Measurements from ENCODE around the gene LMAN2.
A peak's percentile ranks its signal among the peaks of the same experiment; 100 is the strongest.
"Not testable (repeated sequence)": the region's sequence is repeated elsewhere in the genome, so short reads cannot be mapped to it uniquely, and the experiment has no call there.

LMAN2 gene

DNA sequence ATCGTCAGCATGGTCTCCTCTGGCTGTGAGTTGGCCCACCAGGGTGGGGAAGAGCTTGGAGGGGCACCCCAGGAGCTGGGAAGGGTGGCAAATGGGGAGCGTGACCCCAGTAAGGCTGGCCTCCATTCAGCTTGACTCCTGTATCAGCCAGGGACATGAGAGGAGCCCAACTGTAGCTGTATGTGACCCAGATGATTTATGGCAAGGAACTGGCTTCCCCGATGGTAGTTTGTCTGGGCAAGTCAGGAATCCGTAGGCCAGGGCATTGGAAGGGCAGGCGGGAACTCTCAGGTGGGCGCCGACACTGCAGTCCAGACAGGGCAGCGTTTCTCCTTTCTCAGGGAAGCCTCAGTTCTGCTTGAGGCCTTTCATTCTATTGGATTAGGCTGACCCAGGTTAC is 35.1 kb upstream of the LMAN2 start:
- no peaks in the 10 kb centered on the region for H3K36me3 Mint-ChIP-seq (ENCODE audit: low read depth)
- H3K9me3 Mint-ChIP-seq, result no peaks in the 10 kb centered on the region
- no peak overlapping the region for H3K27ac Mint-ChIP-seq
- H3K4me3 Mint-ChIP-seq, result no peak overlapping the region
- H3K27me3 Mint-ChIP-seq (ENCODE audit: low read depth), result peaks cover 7% of the 10 kb centered on the region
- H3K4me1 Mint-ChIP-seq (ENCODE audit: low read depth), result peaks cover 31% of the 10 kb centered on the region
- DNase-seq (ENCODE audit: low spot score), result no peak

DNA sequence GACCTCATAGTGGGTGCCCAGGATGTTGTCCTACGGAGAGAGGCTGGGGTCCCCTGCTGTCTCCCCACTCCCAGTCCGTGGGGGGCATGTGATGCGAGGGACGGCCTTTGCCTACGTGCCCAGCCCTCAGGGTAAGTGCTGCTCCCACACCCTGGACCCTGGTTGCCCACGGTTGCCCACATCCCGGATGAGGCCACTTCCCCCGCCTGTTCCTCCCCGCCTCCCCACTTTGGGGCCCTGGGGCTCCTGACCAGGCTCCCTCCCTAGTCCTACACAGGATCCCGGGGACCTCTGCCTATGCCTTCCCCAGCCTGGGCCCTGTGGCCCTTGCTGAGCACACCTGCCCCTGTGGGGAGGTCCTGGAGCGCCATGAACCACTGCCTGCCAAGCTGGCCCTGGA is 34.3 kb upstream of the LMAN2 start:
- Mint-ChIP-seq H3K27me3 (ENCODE audit: low read depth) (peaks cover 7% of the 10 kb centered on the region), H3K4me1 (ENCODE audit: low read depth) (peaks cover 26% of the 10 kb centered on the region), H3K27ac (no peak overlapping the region), H3K36me3 (ENCODE audit: low read depth) (no peaks in the 10 kb centered on the region), H3K4me3 (no peak overlapping the region), H3K9me3 (no peaks in the 10 kb centered on the region)
- DNase-seq (ENCODE audit: low spot score), result no peak

DNA sequence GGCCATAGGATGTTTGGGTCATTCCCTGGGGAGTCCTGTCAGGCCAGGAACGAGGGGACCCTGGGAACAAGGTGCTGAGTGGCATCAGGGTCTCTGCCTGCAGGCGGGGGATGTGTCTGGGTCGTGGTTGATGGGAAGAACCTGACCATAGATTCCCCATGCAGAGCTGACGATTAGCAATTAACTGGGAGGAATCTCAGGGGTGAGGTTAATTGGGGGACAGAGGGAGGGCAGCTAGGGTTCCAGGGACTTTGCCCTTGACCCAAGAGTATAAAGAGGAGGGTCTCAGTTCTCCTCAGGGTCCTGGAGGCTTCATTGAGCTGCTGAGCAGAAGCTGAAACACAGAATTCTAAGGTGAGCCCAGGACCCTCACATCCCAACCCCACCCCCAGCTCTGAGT is 32.7 kb upstream of the LMAN2 start, which contains the start of gene SLC34A1:
Gene SLC34A1 (plus strand): TSS at position 301 of the 400 bp plus-strand sequence. CDS start 1,308 bp downstream, outside the sequence.
- Mint-ChIP-seq H3K27me3 (ENCODE audit: low read depth) (peaks cover 7% of the 10 kb centered on the region), H3K36me3 (ENCODE audit: low read depth) (no peaks in the 10 kb centered on the region), H3K4me1 (ENCODE audit: low read depth) (peaks cover 18% of the 10 kb centered on the region), H3K27ac (peak within 1 kb of the TSS; percentile 2), H3K4me3 (no peak within 1 kb of the TSS), H3K9me3 (no peaks in the 10 kb centered on the region)
- no peak for DNase-seq (ENCODE audit: low spot score)

DNA sequence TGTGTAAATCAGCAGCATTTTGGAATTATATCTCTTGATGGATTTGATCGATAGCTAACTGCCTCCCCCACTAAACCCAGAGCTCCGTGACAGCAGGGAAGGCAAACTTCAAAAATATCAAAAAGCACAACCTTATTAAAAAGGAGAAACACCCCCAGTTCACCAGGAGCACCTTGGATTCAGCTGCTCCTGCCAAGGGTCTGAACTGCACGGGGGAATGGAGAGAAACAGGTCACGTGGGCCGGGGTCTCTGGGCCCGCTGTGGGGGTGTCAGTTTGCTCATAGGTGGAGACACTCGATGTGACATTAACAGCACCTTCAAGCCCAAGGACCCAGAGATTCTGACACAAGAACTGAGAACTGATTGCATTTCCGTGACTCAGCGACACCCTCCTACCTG is 31.7 kb upstream of the LMAN2 start:
- Mint-ChIP-seq H3K36me3 (ENCODE audit: low read depth) (no peaks in the 10 kb centered on the region), H3K4me1 (ENCODE audit: low read depth) (peaks cover 11% of the 10 kb centered on the region), H3K27ac (peak overlapping the region; percentile 2), H3K9me3 (no peaks in the 10 kb centered on the region), H3K27me3 (ENCODE audit: low read depth) (peaks cover 7% of the 10 kb centered on the region), H3K4me3 (no peak overlapping the region)
- no peak for DNase-seq (ENCODE audit: low spot score)

DNA sequence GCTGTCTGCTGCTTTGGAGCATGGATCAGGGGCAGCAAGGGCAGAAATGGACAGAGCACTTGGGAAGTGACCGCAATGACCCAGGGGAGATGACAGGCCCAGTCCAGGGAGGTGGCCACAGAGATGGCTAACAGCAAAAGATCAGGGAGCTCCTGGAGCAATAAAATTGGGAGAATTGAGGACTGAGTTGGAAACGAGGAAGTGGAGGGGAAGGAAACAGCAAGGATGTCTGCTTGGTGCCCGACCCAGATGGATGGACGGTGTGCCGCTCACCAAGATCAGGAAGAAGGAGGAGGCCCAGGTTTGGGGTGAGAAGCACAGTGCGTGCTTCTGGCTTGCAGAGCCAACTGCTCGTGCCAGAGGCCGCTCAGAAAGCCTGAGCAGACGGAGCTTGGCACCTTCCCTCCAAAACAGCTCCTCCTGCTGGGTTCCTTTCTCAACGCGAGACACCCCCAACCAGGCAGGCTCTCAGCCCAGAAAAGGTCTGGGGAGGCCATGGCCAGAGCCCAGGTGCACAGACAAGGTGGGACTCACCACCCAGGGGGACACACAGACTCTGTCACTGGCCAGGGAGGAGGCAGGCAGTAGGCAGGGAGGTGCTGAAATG is 31.1 kb upstream of the LMAN2 start:
- H3K9me3 Mint-ChIP-seq, result no peaks in the 10 kb centered on the region
- H3K27me3 Mint-ChIP-seq (ENCODE audit: low read depth), result peaks cover 7% of the 10 kb centered on the region
- H3K27ac Mint-ChIP-seq, result peak overlapping the region; percentile 2
- no peaks in the 10 kb centered on the region for H3K36me3 Mint-ChIP-seq (ENCODE audit: low read depth)
- H3K4me3 Mint-ChIP-seq, result no peak overlapping the region
- H3K4me1 Mint-ChIP-seq (ENCODE audit: low read depth), result peaks cover 11% of the 10 kb centered on the region
- DNase-seq (ENCODE audit: low spot score), result no peak

DNA sequence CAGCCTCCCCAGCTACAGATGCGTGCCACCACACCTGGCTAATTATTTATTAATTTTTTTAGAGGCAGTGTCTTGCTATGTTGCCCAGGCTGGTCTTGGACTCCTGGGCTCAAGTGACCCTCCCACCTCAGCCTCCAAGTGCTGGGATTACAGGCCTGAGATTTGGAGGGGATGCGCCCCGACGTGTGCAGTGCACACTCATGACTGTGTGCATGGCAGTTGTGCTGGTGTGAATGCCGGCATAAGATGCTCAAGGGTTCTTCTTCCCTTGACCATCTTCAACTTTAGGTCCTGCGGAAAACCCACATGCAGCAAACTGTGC is 29.3 kb upstream of the LMAN2 start:
- H3K4me1 Mint-ChIP-seq (ENCODE audit: low read depth), result peaks cover 11% of the 10 kb centered on the region
- no peak overlapping the region for H3K27ac Mint-ChIP-seq
- no peak overlapping the region for H3K4me3 Mint-ChIP-seq
- no peak for DNase-seq (ENCODE audit: low spot score)
- no peaks in the 10 kb centered on the region for H3K36me3 Mint-ChIP-seq (ENCODE audit: low read depth)
- H3K27me3 Mint-ChIP-seq (ENCODE audit: low read depth), result peaks cover 7% of the 10 kb centered on the region
- H3K9me3 Mint-ChIP-seq, result no peaks in the 10 kb centered on the region

DNA sequence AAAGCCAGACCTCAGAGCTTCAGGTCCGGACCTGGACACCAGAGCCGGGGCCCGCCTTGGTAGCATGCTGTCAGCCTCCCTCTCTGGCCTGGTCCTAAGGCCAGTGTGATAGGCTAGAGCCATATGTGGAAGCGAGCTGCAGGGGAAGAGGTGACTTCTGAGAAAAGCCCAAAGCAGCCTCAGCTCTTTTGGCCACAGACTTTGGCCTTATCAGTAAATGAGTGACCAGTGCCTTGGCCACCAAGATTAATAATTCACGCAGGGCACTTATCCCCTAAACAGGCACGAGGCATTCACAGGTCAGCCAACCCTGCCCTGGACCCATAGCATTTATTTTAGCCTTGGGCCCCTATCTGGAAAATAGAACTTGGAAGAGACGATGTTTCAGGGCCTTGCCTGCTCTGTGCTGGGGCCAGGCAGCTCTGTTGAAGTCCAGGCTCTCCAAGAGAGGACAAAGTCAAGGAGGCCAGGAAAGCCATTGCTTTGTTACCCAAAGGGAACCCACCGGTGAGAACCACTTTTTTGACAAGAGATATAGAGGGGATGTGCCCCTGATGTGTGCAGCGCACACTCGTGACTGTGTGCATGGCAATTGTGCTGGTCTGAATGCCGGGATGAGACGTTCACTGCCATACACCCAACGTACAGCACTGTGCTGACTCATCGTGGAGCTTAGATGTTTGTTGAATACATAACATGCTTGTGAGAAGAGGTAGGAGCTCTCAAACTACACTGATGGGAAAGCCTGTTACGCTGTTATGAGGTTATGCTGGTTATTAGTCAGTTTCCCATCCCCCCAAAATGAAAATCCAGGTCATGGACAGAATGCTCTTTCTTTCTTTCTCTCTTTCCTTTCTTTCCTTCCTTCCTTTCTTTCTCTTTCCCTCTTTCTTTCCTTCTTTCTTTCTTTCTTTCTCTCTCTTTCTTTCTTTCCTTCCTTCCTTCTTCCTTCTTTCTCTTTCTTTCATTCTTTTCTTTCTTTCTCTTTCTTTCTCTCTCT is 27.7 kb upstream of the LMAN2 start:
- Mint-ChIP-seq H3K27ac (peak overlapping the region; percentile 29), H3K27me3 (ENCODE audit: low read depth) (peaks cover 7% of the 10 kb centered on the region), H3K9me3 (no peaks in the 10 kb centered on the region), H3K36me3 (ENCODE audit: low read depth) (peaks cover 6% of the 10 kb centered on the region), H3K4me1 (ENCODE audit: low read depth) (peaks cover 11% of the 10 kb centered on the region), H3K4me3 (no peak overlapping the region)
- no peak for DNase-seq (ENCODE audit: low spot score)

DNA sequence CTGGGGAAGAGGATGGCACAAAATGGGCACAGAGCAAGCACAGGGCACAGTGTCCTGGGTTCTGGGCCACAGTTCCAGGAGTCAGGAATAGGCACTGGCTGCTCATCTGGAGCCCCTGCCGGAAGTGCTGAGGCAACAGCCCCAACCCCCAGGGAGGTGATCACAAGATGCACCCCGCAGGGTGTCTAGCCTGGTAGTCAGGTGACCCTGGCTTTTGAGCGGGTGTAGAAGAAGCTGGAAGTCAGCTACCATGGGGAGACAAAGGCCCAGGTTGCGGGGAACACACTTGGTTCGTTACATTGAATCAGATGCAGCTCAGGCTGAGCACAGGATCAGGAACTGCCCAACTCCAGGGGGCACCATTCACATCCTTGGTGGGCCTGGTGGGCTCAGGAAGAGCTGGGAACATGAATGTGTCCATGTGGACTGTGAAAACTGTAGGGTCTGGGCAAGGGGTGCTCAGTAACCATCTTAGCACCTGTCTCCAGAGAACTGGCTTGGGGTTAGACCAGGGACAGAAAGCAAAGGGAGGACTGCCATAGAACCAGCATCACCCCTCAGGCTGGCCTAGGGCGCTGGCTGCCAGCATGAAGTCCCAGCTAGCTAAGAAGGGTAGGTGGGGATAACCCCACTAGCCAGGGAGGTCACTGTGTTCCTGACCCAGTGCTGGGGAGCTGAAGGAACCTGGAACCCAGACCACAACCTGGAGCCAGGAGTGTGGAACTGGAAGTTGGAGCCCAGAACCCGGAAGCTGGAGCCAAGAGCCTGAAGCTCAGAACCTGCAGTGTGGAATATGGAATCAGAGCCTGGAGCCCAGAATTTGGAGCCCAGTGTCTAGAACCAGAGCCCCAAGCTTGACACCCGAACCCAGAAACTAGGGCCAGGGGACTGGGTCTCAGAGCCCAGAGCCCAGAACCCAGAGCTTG is 26.6 kb upstream of the LMAN2 start:
- Mint-ChIP-seq H3K27ac (no peak overlapping the region), H3K27me3 (ENCODE audit: low read depth) (peaks cover 3% of the 10 kb centered on the region), H3K4me1 (ENCODE audit: low read depth) (peaks cover 16% of the 10 kb centered on the region), H3K4me3 (no peak overlapping the region), H3K36me3 (ENCODE audit: low read depth) (peaks cover 11% of the 10 kb centered on the region), H3K9me3 (no peaks in the 10 kb centered on the region)
- no peak for DNase-seq (ENCODE audit: low spot score)

DNA sequence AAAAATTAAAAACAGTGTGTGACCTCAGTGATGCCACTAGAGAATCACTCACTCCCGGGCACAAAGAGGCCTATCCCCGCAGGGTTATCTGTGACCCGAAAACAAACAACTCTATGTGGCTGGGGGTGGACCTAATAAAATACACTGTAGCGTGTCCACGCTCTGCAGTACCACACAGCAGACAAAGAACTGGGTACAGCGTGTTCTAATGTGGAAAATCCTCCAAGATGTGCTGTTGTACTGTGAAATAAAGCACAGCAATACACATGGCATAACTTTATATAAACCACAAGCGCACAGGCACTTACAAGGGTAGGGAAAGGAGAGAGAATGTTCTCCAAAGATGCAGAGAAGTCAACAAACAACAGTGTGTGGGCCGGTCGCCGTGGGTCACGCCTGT is 24.6 kb upstream of the LMAN2 start:
- H3K36me3 Mint-ChIP-seq (ENCODE audit: low read depth), result peaks cover 29% of the 10 kb centered on the region
- no peak overlapping the region for H3K4me3 Mint-ChIP-seq
- H3K4me1 Mint-ChIP-seq (ENCODE audit: low read depth), result peaks cover 34% of the 10 kb centered on the region
- DNase-seq (ENCODE audit: low spot score), result no peak
- H3K27ac Mint-ChIP-seq, result no peak overlapping the region
- no peaks in the 10 kb centered on the region for H3K9me3 Mint-ChIP-seq
- no peaks in the 10 kb centered on the region for H3K27me3 Mint-ChIP-seq (ENCODE audit: low read depth)

DNA sequence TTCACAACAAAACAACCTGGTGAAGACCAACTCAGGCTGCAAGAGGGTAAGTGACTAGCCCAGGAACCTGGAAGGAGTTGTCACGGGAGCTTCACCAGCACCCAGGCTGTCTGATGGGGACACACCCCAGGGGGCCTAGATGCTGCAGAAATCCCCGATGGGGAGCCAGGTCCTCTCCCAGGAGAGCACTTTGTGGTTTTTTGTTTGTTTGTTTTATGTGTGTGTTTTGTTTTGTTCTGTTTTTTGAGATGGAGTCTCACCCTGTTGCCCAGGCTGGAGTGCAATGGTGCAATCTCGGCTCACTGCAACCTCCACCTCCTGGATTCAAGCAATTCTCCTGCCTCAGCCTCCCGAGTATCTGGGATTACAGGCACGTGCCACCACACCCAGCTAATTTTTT is 24.0 kb upstream of the LMAN2 start:
- not testable (repeated sequence) for H3K9me3 Mint-ChIP-seq; H3K27me3 Mint-ChIP-seq (ENCODE audit: low read depth); H3K4me3 Mint-ChIP-seq; H3K27ac Mint-ChIP-seq; DNase-seq (ENCODE audit: low spot score)
- Mint-ChIP-seq H3K4me1 (ENCODE audit: low read depth) (peaks cover 34% of the 10 kb centered on the region), H3K36me3 (ENCODE audit: low read depth) (peaks cover 29% of the 10 kb centered on the region)

DNA sequence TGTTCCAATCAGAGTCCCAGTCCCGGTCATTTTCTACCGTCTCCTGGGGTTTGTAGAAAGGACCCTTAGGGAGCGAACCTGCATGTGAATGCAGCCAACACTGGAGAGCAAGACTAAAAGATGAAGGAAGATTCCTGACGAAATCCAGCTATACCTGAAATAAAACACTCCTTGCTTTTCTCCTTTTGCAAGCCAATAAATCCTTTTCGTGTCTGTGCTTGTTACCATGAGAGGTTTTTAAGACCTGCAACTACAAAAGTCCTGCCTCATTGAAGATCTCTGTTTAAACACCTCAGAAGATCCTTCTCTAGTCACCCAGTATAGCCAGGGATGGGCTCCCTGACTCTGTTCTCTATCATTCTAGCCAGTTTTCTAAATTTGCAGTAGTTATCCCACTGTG is 22.7 kb upstream of the LMAN2 start:
- Mint-ChIP-seq H3K27ac (peak overlapping the region; percentile 49), H3K4me1 (ENCODE audit: low read depth) (peaks cover 32% of the 10 kb centered on the region)

DNA sequence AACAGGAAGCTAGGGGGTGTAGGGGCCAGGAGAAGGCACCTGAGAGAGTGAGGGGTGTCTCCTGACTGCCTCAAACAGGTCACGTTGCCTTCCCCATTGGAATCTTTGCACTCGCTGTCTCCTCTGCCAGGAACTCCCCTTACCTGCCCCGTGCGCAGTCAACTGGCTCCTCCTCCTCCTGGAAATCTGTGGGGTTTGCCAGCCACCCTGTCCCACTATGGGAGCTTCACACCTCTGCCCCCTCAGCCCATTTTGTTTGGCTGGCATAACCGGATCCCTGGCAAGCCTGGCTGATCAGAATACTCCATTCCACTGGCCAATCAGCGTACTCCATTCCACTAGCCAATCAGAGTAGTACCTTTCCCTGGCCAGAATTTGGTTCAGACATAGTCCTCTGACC is 22.3 kb upstream of the LMAN2 start:
- peak overlapping the region; percentile 32 for H3K4me3 Mint-ChIP-seq
- H3K27ac Mint-ChIP-seq, result peak overlapping the region; percentile 49
- H3K4me1 Mint-ChIP-seq (ENCODE audit: low read depth), result peaks cover 32% of the 10 kb centered on the region

More for the DNA sequence above, 22.7 kb upstream of the LMAN2 start:
- no peaks in the 10 kb centered on the region for H3K27me3 Mint-ChIP-seq (ENCODE audit: low read depth)
- no peaks in the 10 kb centered on the region for H3K9me3 Mint-ChIP-seq
- peak overlapping the region; percentile 32 for H3K4me3 Mint-ChIP-seq
- no peak for DNase-seq (ENCODE audit: low spot score)
- H3K36me3 Mint-ChIP-seq (ENCODE audit: low read depth), result peaks cover 38% of the 10 kb centered on the region

DNA sequence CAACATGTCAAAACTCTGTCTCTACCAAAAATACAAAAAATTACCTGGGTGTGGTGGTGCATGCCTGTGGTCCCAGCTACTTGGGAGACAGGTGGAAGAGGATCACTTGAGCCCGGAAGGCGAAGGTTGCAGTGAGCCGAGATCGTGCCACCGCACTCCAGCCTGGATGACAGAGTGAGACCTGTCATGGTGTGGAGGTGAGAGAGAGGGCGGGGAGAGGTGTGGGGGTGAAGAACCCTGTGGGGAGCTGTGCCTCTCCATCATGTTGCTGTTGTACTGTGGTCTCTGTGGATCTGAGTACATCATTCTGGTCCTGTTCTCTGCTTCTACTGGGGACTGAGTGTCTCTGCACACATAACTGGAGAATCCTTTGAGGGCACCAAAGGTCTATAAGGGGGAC is 21.4 kb upstream of the LMAN2 start:
- peaks cover 51% of the 10 kb centered on the region for H3K36me3 Mint-ChIP-seq (ENCODE audit: low read depth)
- H3K4me3 Mint-ChIP-seq, result peak overlapping the region; percentile 75
- peaks cover 37% of the 10 kb centered on the region for H3K4me1 Mint-ChIP-seq (ENCODE audit: low read depth)
- peak overlapping the region; percentile 90 for H3K27ac Mint-ChIP-seq
- no peak for DNase-seq (ENCODE audit: low spot score)
- no peaks in the 10 kb centered on the region for H3K9me3 Mint-ChIP-seq
- no peaks in the 10 kb centered on the region for H3K27me3 Mint-ChIP-seq (ENCODE audit: low read depth)

More for the DNA sequence above, 22.3 kb upstream of the LMAN2 start:
- no peak for DNase-seq (ENCODE audit: low spot score)
- peaks cover 42% of the 10 kb centered on the region for H3K36me3 Mint-ChIP-seq (ENCODE audit: low read depth)
- H3K27me3 Mint-ChIP-seq (ENCODE audit: low read depth), result no peaks in the 10 kb centered on the region
- H3K9me3 Mint-ChIP-seq, result no peaks in the 10 kb centered on the region
